SIG-M5 treated with dmso at 0.1 percent for 504 hours (cell line): ENCODE measurements around the gene TBXA2R.

Source experiments
- DNase-seq: peaks from one replicate; lab custom pipeline; 2025; ENCODE audit not compliant: unreplicated experiment; lab: John Stamatoyannopoulos, UW

TBXA2R gene

GRCh38 chr19:3556978-3557460, 49.7 kb downstream of the TBXA2R start:
- DNase-seq, result no peak

DNA sequence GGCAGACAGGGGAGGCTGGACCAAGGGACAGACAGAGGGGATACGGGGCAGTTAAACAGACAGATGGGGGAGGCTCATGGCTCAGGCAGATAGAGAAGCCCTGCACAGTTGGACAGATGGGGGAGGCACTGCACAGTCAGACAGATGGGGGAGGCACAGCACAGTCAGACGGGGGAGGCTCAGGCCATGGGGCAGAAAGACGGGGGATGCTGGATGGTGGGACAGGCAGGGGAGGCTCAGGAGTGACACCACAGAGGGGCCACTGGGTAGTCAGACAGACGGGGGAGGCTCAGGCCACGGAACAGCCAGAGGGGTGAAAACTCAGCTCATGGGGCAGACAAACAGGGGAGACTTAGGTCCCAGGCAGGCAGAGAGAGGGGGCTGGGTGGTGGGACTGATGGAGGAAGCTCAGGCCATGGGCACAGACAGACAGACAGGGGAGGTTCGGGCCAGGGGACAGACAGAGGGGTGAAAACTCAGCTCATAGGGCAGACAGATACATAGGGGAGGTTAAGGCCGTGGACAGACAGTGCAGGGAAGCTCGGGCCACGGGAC, 50.2 kb downstream of the TBXA2R start:
- DNase-seq, result no peak

DNA sequence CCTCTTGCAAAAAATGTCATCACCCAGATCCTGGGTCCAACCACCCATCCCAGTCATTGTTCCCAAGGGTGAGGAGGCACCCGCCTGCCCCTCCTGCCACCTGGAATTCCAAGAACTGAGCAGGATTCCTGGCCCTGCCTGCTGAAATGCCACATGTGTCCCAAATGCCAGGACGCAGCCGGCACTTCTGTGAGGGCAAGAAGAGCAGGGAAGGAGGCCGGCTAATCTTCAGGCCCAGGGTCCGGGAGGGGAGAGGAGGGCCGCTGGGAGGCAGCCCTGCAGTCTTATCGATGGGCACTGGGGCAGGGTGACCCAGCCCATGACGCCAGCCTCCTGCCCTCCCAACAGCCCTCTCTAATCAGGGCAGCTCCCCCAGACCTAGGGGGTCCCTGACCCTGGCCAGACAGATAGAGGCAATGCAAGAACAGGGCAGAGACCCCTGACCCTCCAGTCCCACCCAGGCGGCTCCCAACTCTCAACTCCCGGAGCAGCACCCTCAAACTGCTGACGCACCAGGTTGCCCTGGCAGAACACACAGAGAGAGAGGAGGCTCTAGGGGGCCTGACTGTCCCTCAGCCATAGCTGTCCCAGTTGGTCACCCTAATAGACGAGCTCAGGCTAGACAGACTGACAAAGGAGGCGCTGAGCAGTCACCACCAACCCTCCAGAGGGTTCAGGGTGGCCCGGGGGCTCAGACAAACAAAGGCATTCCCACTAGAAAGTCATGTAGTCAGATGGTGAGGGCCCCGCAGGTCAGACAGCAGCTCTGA, 50.8 kb downstream of the TBXA2R start:
- no peak for DNase-seq

- peak; percentile 37 for DNase-seq
Observed at GRCh38 chr19:3554254-3555083, 52.2 kb downstream of the TBXA2R start.

DNA sequence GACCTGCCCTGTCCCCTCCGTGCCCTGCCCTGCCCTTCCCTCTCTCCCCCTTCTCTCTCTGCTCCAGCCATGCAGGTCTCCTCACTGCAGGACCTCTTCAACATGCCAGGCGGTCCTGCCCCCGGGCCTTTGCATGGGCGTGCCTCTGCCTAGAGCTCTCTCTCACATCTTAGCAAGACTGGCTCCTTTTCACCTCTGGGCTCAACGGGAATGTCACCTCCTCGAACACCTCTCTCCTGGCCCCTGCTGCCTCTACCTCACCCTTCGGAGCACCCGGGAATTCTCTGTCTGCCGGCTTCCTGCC, 54.9 kb downstream of the TBXA2R start:
- DNase-seq, result no peak

DNA sequence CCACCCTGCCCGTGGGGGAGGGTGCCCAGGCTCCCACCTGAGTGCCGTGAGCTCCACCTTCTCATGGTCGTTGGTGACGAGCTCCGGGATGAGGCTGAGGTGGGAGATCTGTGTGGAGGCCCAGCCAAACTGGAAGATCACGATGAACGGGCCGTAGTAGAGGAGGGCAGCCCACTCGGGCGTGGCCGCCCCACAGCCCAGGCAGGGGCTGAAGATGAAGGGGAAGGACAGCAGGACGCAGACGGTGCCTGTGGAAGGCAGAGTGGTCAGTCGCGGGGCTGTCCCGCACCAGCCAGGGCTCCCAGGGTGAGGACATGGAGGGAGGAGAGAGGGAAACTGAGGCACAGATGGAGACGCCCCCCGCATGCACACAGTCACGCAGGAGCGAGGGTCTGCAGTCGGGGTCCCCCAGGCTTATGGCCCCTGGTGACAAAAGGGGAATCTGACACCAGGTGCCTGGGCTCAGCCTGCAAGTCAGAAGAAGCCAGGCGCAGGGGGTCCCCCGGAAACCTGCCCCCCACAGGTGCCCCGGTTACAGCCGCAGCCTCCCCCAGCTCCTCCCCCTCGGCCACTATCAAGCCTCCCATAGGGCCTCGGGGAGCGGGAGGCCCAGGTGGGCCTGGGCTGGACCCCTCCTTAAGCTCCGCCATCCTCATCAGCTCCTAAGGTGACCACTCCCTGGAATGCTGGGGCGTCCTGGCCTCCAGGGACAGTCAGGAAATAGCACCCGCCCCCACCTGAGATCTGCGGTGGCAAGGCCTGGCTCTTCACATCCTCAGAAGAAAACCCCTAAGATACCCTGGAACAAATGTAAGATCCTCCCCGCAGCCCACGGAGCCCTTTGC, 55.5 kb downstream of the TBXA2R start:
- DNase-seq, result no peak

DNA sequence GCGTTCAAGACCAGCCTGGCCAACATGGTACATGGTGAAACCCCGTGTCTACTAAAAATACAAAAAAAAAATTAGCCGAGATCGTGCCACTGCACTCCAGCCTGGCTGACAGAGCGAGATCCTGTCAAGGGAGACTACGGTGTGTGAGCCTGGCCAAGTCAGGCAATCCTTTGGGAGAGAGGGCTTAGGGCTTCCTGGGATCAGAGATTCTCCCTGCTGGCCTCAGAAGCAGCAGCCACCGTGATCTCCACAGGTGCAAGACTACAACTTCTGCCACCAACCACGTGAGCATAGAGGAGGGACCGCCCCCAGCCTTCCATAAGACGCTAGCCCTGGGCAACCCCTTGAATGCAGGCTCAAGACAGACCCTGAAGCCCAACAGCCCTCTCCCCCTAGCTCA, 56.9 kb downstream of the TBXA2R start:
- DNase-seq, result no peak

GRCh38 chr19:3548606-3549005, 58.1 kb downstream of the TBXA2R start:
- peak; percentile 61 for DNase-seq

DNA sequence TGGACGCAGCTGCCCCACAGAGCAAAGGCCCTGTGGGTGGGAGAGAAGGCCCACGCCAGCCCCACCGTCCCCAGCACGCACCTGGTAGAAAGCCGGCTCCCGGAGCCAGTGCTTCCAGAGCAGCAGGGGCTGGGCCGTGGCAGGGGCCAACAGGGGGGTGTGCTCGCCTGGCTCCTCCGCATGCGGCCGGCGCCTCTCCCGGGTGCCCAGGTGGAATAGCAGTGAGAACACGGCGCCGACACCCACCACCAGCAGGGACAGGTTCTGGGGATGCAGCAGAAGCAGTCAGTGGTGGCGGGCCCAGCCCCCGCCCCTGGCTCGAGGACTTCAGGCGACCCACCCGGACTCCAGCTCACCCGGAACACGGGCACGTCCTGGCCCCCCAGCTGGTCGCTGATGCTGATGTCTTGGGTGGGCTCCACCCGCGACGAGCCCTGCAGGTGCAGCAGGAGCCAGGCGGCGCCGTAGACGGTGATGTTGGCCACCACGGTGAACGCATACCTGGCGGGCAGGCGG, 58.9 kb downstream of the TBXA2R start:
- no peak for DNase-seq

- DNase-seq, result no peak
Observed at GRCh38 chr19:3547301-3547731, 59.4 kb downstream of the TBXA2R start.

DNA sequence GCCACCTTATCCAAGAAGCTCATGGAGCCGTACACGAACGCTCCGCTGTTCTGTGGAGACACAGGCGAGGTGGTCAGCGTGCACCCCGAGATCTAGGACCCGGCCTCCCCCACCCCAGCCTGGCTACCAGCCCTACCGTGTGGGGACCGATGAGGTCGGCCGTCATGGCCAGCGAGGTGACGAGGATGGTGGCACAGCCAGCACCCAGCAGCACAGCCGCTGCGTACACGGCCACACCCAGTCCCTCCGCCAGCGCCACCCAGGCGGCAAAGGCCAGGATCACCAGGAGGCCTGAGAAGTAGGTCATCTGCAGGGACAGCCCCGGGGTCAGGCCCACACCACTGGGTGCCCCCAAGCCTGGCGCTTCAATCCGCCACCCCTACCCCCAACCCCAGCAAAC, 60.6 kb downstream of the TBXA2R start:
- DNase-seq, result no peak

- DNase-seq, result no peak
Observed at GRCh38 chr19:3545669-3546034, 61.0 kb downstream of the TBXA2R start.

- no peak for DNase-seq
Observed at GRCh38 chr19:3544742-3545668, 61.7 kb downstream of the TBXA2R start.
